Hepatocyte (in vitro differentiated cells): ENCODE results near the gene CHCT1.

ENCODE experiments used
- EZH2 ChIP-seq: fragments of 200-600 bp; sonication (generic); IDR thresholded peaks from 2 replicates; pipeline ENCODE4 v1.6.1; 2016; ENCODE audit warnings: antibody characterized with exemption, mild to moderate bottlenecking, borderline replicate concordance
- EZH2phosphoT487 ChIP-seq: fragments of 200-600 bp; sonication (generic); IDR thresholded peaks from one replicate; pipeline ENCODE4 v1.6.1; 2018; ENCODE audit warnings: antibody characterized with exemption, mild to moderate bottlenecking, low read depth, moderate library complexity; ENCODE audit not compliant: unreplicated experiment, severe bottlenecking
- TF ChIP-seq, protein P1 (sequence below): fragments of 200-600 bp; sonication (generic); IDR thresholded peaks from 2 replicates; pipeline ENCODE4 v1.5.1; 2016; ENCODE audit warnings: antibody characterized with exemption, mild to moderate bottlenecking; ENCODE audit not compliant: poor library complexity

DNA sequence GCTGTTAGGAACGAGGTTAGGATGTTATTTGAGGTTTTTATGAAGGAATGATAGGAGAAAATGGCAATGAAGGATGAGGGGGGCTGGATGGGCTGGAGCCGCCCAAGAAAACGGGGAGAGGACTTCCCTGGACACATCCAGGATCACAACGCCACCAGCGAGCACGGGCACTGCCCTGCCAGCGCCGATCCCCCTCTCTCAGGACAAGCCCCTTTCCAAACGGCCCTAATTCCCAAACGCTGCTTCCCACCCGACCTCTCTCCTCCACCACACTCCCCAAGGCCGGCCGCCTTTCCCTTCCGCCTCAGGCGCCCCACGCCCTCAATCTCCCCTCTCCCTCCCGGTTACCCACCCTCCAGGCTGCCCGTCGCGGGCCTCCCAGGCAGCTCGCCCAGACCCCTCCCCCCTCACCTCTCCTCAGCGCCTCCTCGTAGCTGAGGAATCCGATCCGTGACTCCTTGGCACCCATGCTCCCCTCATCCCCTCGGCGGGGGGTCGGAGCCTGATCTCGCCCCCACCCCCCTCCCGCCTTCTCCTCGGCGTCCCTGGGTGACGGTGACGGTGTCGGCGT, 30.7 kb upstream of the CHCT1 start:
- TF ChIP-seq, protein P1, sequence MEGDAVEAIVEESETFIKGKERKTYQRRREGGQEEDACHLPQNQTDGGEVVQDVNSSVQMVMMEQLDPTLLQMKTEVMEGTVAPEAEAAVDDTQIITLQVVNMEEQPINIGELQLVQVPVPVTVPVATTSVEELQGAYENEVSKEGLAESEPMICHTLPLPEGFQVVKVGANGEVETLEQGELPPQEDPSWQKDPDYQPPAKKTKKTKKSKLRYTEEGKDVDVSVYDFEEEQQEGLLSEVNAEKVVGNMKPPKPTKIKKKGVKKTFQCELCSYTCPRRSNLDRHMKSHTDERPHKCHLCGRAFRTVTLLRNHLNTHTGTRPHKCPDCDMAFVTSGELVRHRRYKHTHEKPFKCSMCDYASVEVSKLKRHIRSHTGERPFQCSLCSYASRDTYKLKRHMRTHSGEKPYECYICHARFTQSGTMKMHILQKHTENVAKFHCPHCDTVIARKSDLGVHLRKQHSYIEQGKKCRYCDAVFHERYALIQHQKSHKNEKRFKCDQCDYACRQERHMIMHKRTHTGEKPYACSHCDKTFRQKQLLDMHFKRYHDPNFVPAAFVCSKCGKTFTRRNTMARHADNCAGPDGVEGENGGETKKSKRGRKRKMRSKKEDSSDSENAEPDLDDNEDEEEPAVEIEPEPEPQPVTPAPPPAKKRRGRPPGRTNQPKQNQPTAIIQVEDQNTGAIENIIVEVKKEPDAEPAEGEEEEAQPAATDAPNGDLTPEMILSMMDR = no peak
- no peak for TF ChIP-seq EZH2phosphoT487
- TF ChIP-seq EZH2 = no peak
